Mesothelial cell of epicardium (in vitro differentiated cells): Measurements from ENCODE around the gene ARMC9. TPM values are rescaled to one million over a fixed set of nuclear protein-coding genes. Genes with fewer than 3 reads are reported as not detected.

Experiments
- DNase-seq, 2 experiments: peaks; one replicate each; pipeline ENCODE4 v3.0.0; 2021; ENCODE audit warnings: low spot score in 2 of 2; ENCODE audit not compliant: unreplicated experiment in 2 of 2
- H3K27ac Mint-ChIP-seq: 2 replicates; pipeline ENCODE4 v1.8.0; 2021; ENCODE audit warnings: mixed read lengths
- H3K27me3 Mint-ChIP-seq: 2 replicates; pipeline ENCODE4 v1.8.0; 2021; ENCODE audit warnings: low read depth, mixed read lengths
- H3K36me3 Mint-ChIP-seq: 2 replicates; pipeline ENCODE4 v1.8.0; 2021; ENCODE audit warnings: mixed read lengths
- H3K4me1 Mint-ChIP-seq: 2 replicates; pipeline ENCODE4 v1.8.0; 2021; ENCODE audit warnings: mixed read lengths
- H3K4me3 Mint-ChIP-seq: 2 replicates; pipeline ENCODE4 v1.8.0; 2021; ENCODE audit warnings: mild to moderate bottlenecking, moderate library complexity, mixed read lengths
- H3K9me3 Mint-ChIP-seq: 2 replicates; pipeline ENCODE4 v1.8.0; 2021; ENCODE audit warnings: mixed read lengths
- CTCF ChIP-seq: fragments of 200-600 bp; sonication (generic); IDR thresholded peaks from one replicate; pipeline ENCODE4 v1.5.0; 2021; ENCODE audit warnings: antibody characterized with exemption; ENCODE audit not compliant: unreplicated experiment
- total RNA-seq: library from RNA; stranded (reverse); gene quantifications from 3 replicates; pipeline ENCODE4 v1.2.1, GENCODE V29; 2021

ARMC9 gene
- total RNA-seq, 1 donor from 2014 or later: 52.3 TPM

GRCh38 chr2:231184319-231184718, 14.1 kb upstream of the ARMC9 start:
- Mint-ChIP-seq H3K27me3 (peaks cover 2% of the 10 kb centered on the region), H3K9me3 (no peaks in the 10 kb centered on the region), H3K4me1 (peaks cover 10% of the 10 kb centered on the region), H3K27ac (no peak overlapping the region), H3K36me3 (no peaks in the 10 kb centered on the region), H3K4me3 (no peak overlapping the region)
- no peak for DNase-seq
- no peak for TF ChIP-seq CTCF

- H3K9me3 Mint-ChIP-seq: no peaks in the 10 kb centered on the region
- no peak overlapping the region for H3K4me3 Mint-ChIP-seq
- peaks cover 8% of the 10 kb centered on the region for H3K27me3 Mint-ChIP-seq
- no peak for TF ChIP-seq CTCF
- no peaks in the 10 kb centered on the region for H3K36me3 Mint-ChIP-seq
- H3K4me1 Mint-ChIP-seq: peaks cover 12% of the 10 kb centered on the region
- no peak overlapping the region for H3K27ac Mint-ChIP-seq
- DNase-seq: no peak
Measured at GRCh38 chr2:231185050-231185725, 13.2 kb upstream of the ARMC9 start.

GRCh38 chr2:231185886-231186285, 12.5 kb upstream of the ARMC9 start:
- peaks cover 15% of the 10 kb centered on the region for H3K4me1 Mint-ChIP-seq
- H3K4me3 Mint-ChIP-seq: no peak overlapping the region
- no peak overlapping the region for H3K27ac Mint-ChIP-seq
- TF ChIP-seq CTCF: no peak
- no peak for DNase-seq
- no peaks in the 10 kb centered on the region for H3K9me3 Mint-ChIP-seq
- no peaks in the 10 kb centered on the region for H3K36me3 Mint-ChIP-seq
- H3K27me3 Mint-ChIP-seq: peaks cover 9% of the 10 kb centered on the region

- H3K36me3 Mint-ChIP-seq: no peaks in the 10 kb centered on the region
- H3K27ac Mint-ChIP-seq: no peak overlapping the region
- H3K27me3 Mint-ChIP-seq: peaks cover 9% of the 10 kb centered on the region
- H3K9me3 Mint-ChIP-seq: no peaks in the 10 kb centered on the region
- no peak for TF ChIP-seq CTCF
- H3K4me1 Mint-ChIP-seq: peaks cover 15% of the 10 kb centered on the region
- DNase-seq: no peak
- H3K4me3 Mint-ChIP-seq: no peak overlapping the region
Measured at GRCh38 chr2:231186325-231186724, 12.1 kb upstream of the ARMC9 start.

- H3K4me1 Mint-ChIP-seq: peaks cover 24% of the 10 kb centered on the region
- H3K4me3 Mint-ChIP-seq: no peak overlapping the region
- no peak for TF ChIP-seq CTCF
- no peak for DNase-seq
- H3K27ac Mint-ChIP-seq: peak overlapping the region; percentile 21
- no peaks in the 10 kb centered on the region for H3K36me3 Mint-ChIP-seq
- H3K9me3 Mint-ChIP-seq: no peaks in the 10 kb centered on the region
- peaks cover 9% of the 10 kb centered on the region for H3K27me3 Mint-ChIP-seq
Measured at GRCh38 chr2:231187736-231188505, 10.5 kb upstream of the ARMC9 start.
